ENCODE data around the gene PDCD11. TPM values are rescaled to one million over a fixed set of nuclear protein-coding genes. Genes with fewer than 3 reads are reported as not detected.

PDCD11 gene
- total RNA-seq, 2 donors from 2014 or later = 50.1 to 79.5 TPM

- Mint-ChIP-seq H3K4me3 (no peak overlapping the region), H3K27ac (peak overlapping the region; percentile 75), H3K9me3 (no peaks in the 10 kb centered on the region), H3K4me1 (peaks cover 5% of the 10 kb centered on the region), H3K36me3 (ENCODE audit: low read depth) (peaks cover 99% of the 10 kb centered on the region), H3K27me3 (no peaks in the 10 kb centered on the region)
- no peak for ATAC-seq (replicated peaks)
These were observed 43.4 kb downstream of the PDCD11 start for GRCh38 chr10:103439776-103440175.

GRCh38 chr10:103440416-103440815, 44.0 kb downstream of the PDCD11 start:
- ATAC-seq (replicated peaks) = no peak
- H3K27me3 Mint-ChIP-seq = no peaks in the 10 kb centered on the region
- no peaks in the 10 kb centered on the region for H3K9me3 Mint-ChIP-seq
- H3K4me3 Mint-ChIP-seq = no peak overlapping the region
- peak overlapping the region; percentile 75 for H3K27ac Mint-ChIP-seq
- H3K4me1 Mint-ChIP-seq = peaks cover 5% of the 10 kb centered on the region
- H3K36me3 Mint-ChIP-seq (ENCODE audit: low read depth) = peaks cover 99% of the 10 kb centered on the region

- no peak overlapping the region for H3K4me3 Mint-ChIP-seq
- peaks cover 99% of the 10 kb centered on the region for H3K36me3 Mint-ChIP-seq (ENCODE audit: low read depth)
- peaks cover 7% of the 10 kb centered on the region for H3K4me1 Mint-ChIP-seq
- H3K9me3 Mint-ChIP-seq = no peaks in the 10 kb centered on the region
- no peak for ATAC-seq (replicated peaks)
- H3K27me3 Mint-ChIP-seq = no peaks in the 10 kb centered on the region
- no peak overlapping the region for H3K27ac Mint-ChIP-seq
These were observed 44.8 kb downstream of the PDCD11 start for GRCh38 chr10:103441206-103441605.

GRCh38 chr10:103441611-103442010, 45.2 kb downstream of the PDCD11 start:
- Mint-ChIP-seq H3K9me3 (no peaks in the 10 kb centered on the region), H3K4me1 (peaks cover 9% of the 10 kb centered on the region), H3K27me3 (no peaks in the 10 kb centered on the region), H3K36me3 (ENCODE audit: low read depth) (peaks cover 99% of the 10 kb centered on the region), H3K27ac (no peak overlapping the region), H3K4me3 (no peak overlapping the region)
- ATAC-seq (replicated peaks) = no peak

GRCh38 chr10:103442031-103442461, 45.6 kb downstream of the PDCD11 start:
- no peak for ATAC-seq (replicated peaks)
- H3K4me3 Mint-ChIP-seq = no peak overlapping the region
- no peaks in the 10 kb centered on the region for H3K9me3 Mint-ChIP-seq
- H3K27me3 Mint-ChIP-seq = no peaks in the 10 kb centered on the region
- peaks cover 9% of the 10 kb centered on the region for H3K4me1 Mint-ChIP-seq
- peaks cover 99% of the 10 kb centered on the region for H3K36me3 Mint-ChIP-seq (ENCODE audit: low read depth)
- H3K27ac Mint-ChIP-seq = no peak overlapping the region

- Mint-ChIP-seq H3K4me1 (peaks cover 7% of the 10 kb centered on the region), H3K36me3 (ENCODE audit: low read depth) (peaks cover 100% of the 10 kb centered on the region), H3K4me3 (no peak overlapping the region), H3K27ac (peak overlapping the region; percentile 78), H3K27me3 (no peaks in the 10 kb centered on the region), H3K9me3 (no peaks in the 10 kb centered on the region)
- ATAC-seq (replicated peaks) = no peak
These were observed 47.2 kb downstream of the PDCD11 start for GRCh38 chr10:103443475-103444185.

GRCh38 chr10:103444478-103444877, 48.1 kb downstream of the PDCD11 start:
- no peak overlapping the region for H3K4me3 Mint-ChIP-seq
- peaks cover 100% of the 10 kb centered on the region for H3K36me3 Mint-ChIP-seq (ENCODE audit: low read depth)
- H3K4me1 Mint-ChIP-seq = peaks cover 14% of the 10 kb centered on the region
- no peaks in the 10 kb centered on the region for H3K27me3 Mint-ChIP-seq
- no peak overlapping the region for H3K27ac Mint-ChIP-seq
- no peak for ATAC-seq (replicated peaks)
- no peaks in the 10 kb centered on the region for H3K9me3 Mint-ChIP-seq

GRCh38 chr10:103445366-103445765, 48.9 kb downstream of the PDCD11 start:
- Mint-ChIP-seq H3K27me3 (no peaks in the 10 kb centered on the region), H3K36me3 (ENCODE audit: low read depth) (peaks cover 100% of the 10 kb centered on the region), H3K4me1 (peaks cover 20% of the 10 kb centered on the region), H3K4me3 (no peak overlapping the region), H3K9me3 (no peaks in the 10 kb centered on the region), H3K27ac (peak overlapping the region; percentile 61)
- ATAC-seq (replicated peaks) = no peak

- Mint-ChIP-seq H3K36me3 (ENCODE audit: low read depth) (peaks cover 100% of the 10 kb centered on the region), H3K27me3 (no peaks in the 10 kb centered on the region), H3K27ac (peak overlapping the region; percentile 61), H3K4me1 (peaks cover 26% of the 10 kb centered on the region), H3K9me3 (no peaks in the 10 kb centered on the region), H3K4me3 (no peak overlapping the region)
- ATAC-seq (replicated peaks) = no peak
These were observed 49.5 kb downstream of the PDCD11 start for GRCh38 chr10:103445767-103446567.

GRCh38 chr10:103447187-103447586, 50.8 kb downstream of the PDCD11 start:
- no peak for ATAC-seq (replicated peaks)
- peaks cover 26% of the 10 kb centered on the region for H3K4me1 Mint-ChIP-seq
- no peaks in the 10 kb centered on the region for H3K27me3 Mint-ChIP-seq
- H3K27ac Mint-ChIP-seq = peak overlapping the region; percentile 21
- H3K4me3 Mint-ChIP-seq = no peak overlapping the region
- peaks cover 91% of the 10 kb centered on the region for H3K36me3 Mint-ChIP-seq (ENCODE audit: low read depth)
- no peaks in the 10 kb centered on the region for H3K9me3 Mint-ChIP-seq

GRCh38 chr10:103448746-103449145, 52.3 kb downstream of the PDCD11 start:
- Mint-ChIP-seq H3K27ac (peak overlapping the region; percentile 83), H3K36me3 (ENCODE audit: low read depth) (peaks cover 76% of the 10 kb centered on the region), H3K4me3 (peak overlapping the region; percentile 97), H3K27me3 (no peaks in the 10 kb centered on the region), H3K9me3 (no peaks in the 10 kb centered on the region), H3K4me1 (peaks cover 26% of the 10 kb centered on the region)
- no peak for ATAC-seq (replicated peaks)

- H3K4me1 Mint-ChIP-seq = peaks cover 26% of the 10 kb centered on the region
- peak overlapping the region; percentile 97 for H3K4me3 Mint-ChIP-seq
- no peaks in the 10 kb centered on the region for H3K9me3 Mint-ChIP-seq
- no peaks in the 10 kb centered on the region for H3K27me3 Mint-ChIP-seq
- H3K36me3 Mint-ChIP-seq (ENCODE audit: low read depth) = peaks cover 69% of the 10 kb centered on the region
- ATAC-seq (replicated peaks) = no peak
- H3K27ac Mint-ChIP-seq = peak overlapping the region; percentile 83
These were observed 53.0 kb downstream of the PDCD11 start for GRCh38 chr10:103449208-103450144.

- Mint-ChIP-seq H3K27ac (peak overlapping the region; percentile 83), H3K36me3 (ENCODE audit: low read depth) (peaks cover 61% of the 10 kb centered on the region), H3K9me3 (no peaks in the 10 kb centered on the region), H3K27me3 (no peaks in the 10 kb centered on the region), H3K4me3 (peak overlapping the region; percentile 97), H3K4me1 (peaks cover 26% of the 10 kb centered on the region)
- ATAC-seq (replicated peaks) = no peak
These were observed 53.8 kb downstream of the PDCD11 start for GRCh38 chr10:103450201-103450695.
